Esophagus squamous epithelium (tissue), 5 donors: Measurements from ENCODE around the gene ADAM33. TPM values are rescaled to one million over a fixed set of nuclear protein-coding genes. Genes with fewer than 3 reads are reported as not detected.

Experiments
- DNase-seq: peaks from one replicate; lab custom pipeline; 2025; lab: John Stamatoyannopoulos, UW
- H3K27ac ChIP-seq, 4 donors: fragments of 200-600 bp; sonication (generic); one replicate each; pipeline ENCODE4 v1.5.1; 2016 to 2019; ENCODE audit warnings: mild to moderate bottlenecking in 1 of 4
- H3K27me3 ChIP-seq, 4 donors: fragments of 200-600 bp; sonication (generic); 1 replicate in 3 of 4; 2 replicates in 1 of 4; pipeline versions ENCODE4 v1.5.1 to v1.6.0; 2017 to 2021; ENCODE audit warnings: antibody characterized with exemption in 1 of 4
- H3K36me3 ChIP-seq, 3 donors: fragments of 200-600 bp; sonication (generic); one replicate each; pipeline ENCODE4 v1.5.1; 2016 to 2019
- H3K4me1 ChIP-seq, 3 donors: fragments of 200-600 bp; sonication (generic); one replicate each; pipeline ENCODE4 v1.5.1; 2017 to 2019
- H3K4me3 ChIP-seq, 4 donors: fragments of 200-600 bp; sonication (generic); 1 replicate in 3 of 4; 2 replicates in 1 of 4; pipeline ENCODE4 v1.5.1; 2016 to 2019; ENCODE audit warnings: mild to moderate bottlenecking in 2 of 4, moderate library complexity in 1 of 4
- H3K9me3 ChIP-seq, 3 donors: fragments of 200-600 bp; sonication (generic); one replicate each; pipeline ENCODE4 v1.5.1; 2016 to 2019
- CTCF ChIP-seq, 6 experiments: fragments of 450-650 bp in 4 of 6; fragments of 200-600 bp in 2 of 6; sonication (generic) in 2 of 6; IDR thresholded peaks; one replicate each; pipeline ENCODE4 v1.5.1; 2016 to 2019; ENCODE audit warnings: antibody characterized with exemption in 6 of 6, mild to moderate bottlenecking in 4 of 6, moderate library complexity in 4 of 6
- POLR2A ChIP-seq, 4 donors: fragments of 450-650 bp; IDR thresholded peaks; one replicate each; pipeline ENCODE4 v1.6.1; 2017; ENCODE audit warnings: antibody characterized with exemption in 4 of 4, mild to moderate bottlenecking in 4 of 4, moderate library complexity in 3 of 4
- WGBS, 2 donors: methylation state at CpG; one replicate each; pipeline ENCODE4 v1.1.5; 2018; 5-methylcytosine and 5-hydroxymethylcytosine counted together
- intact Hi-C: fragments of 100-400 bp; cut with DNase I; formaldehyde crosslinking; loops from one replicate; pipeline ENCODE4 v1.15.0; 2022
- total RNA-seq, 4 donors: library from RNA; depleted of rRNA; stranded (reverse); fragments of >200 nt; gene quantifications; one replicate each; pipeline ENCODE4 v1.1.0, GENCODE V29; 2016
- donor health status: DM: yes; HTN: yes; CAD: no.

The ADAM33 gene
- total RNA-seq, 4 donors from 2014 or later: 2.4 to 27.7 (median 6.4) TPM

- WGBS, 2 donors: 56 to 74% methylated on average over 15 to 19 of the region's 19 CpGs
- H3K27me3 ChIP-seq: peaks cover 0 to 67% (median 18%) of the 10 kb centered on the region in 4 donors
Measured at GRCh38 chr20:3663031-3663701, 18.6 kb downstream of the ADAM33 start, which contains the start of gene GFRA4. GFRA4 (minus strand) TSS chr20:3663399; CDS start chr20:3663399, 0 bp downstream.

GRCh38 chr20:3661814-3662665, 19.8 kb downstream of the ADAM33 start:
- H3K27me3 ChIP-seq: peaks cover 0 to 67% (median 18%) of the 10 kb centered on the region in 4 donors

More at GRCh38 chr20:3663031-3663701, 18.6 kb downstream of the ADAM33 start, which contains the start of gene GFRA4:
- H3K36me3 ChIP-seq: no peaks in the 10 kb centered on the region
- no peaks in the 10 kb centered on the region for H3K9me3 ChIP-seq
- H3K4me1 ChIP-seq: peaks cover 0 to 24% (median 10%) of the 10 kb centered on the region in 3 donors
- intact Hi-C loops: no loop called here
- H3K27ac ChIP-seq: no peak within 1 kb of the TSS
- TF ChIP-seq POLR2A (IDR thresholded peaks at IDR 0.05): no peak
- no peak for TF ChIP-seq CTCF (IDR thresholded peaks at IDR 0.05)
- no peak within 1 kb of the TSS for H3K4me3 ChIP-seq
- DNase-seq: no peak

GRCh38 chr20:3661060-3661813, 20.6 kb downstream of the ADAM33 start:
- Histone ChIP-seq H3K9me3 (no peaks in the 10 kb centered on the region), H3K4me1 (peaks cover 0 to 30% (median 10%) of the 10 kb centered on the region in 3 donors), H3K36me3 (no peaks in the 10 kb centered on the region), H3K4me3 (peak overlapping the region in 2 of 4 donors; percentile 35 to 37), H3K27me3 (peaks cover 0 to 63% (median 18%) of the 10 kb centered on the region in 4 donors), H3K27ac (no peak overlapping the region)
- WGBS, 2 donors: 15 to 35% methylated on average over 14 to 26 of the region's 60 CpGs
- intact Hi-C loops: no loop called here
- DNase-seq: no peak
- no peak for TF ChIP-seq POLR2A (IDR thresholded peaks at IDR 0.05)
- TF ChIP-seq CTCF (IDR thresholded peaks at IDR 0.05): no peak

More at GRCh38 chr20:3661814-3662665, 19.8 kb downstream of the ADAM33 start:
- Histone ChIP-seq H3K27ac (no peak overlapping the region), H3K36me3 (no peaks in the 10 kb centered on the region), H3K4me3 (no peak overlapping the region), H3K9me3 (no peaks in the 10 kb centered on the region), H3K4me1 (peaks cover 0 to 29% (median 10%) of the 10 kb centered on the region in 3 donors)
- DNase-seq: no peak
- TF ChIP-seq POLR2A (IDR thresholded peaks at IDR 0.05) (no peak), CTCF (IDR thresholded peaks at IDR 0.05) (no peak)
- intact Hi-C loops: no loop called here
- 55 to 58% methylated on average over 5 of the region's 12 CpGs for WGBS, 2 donors

DNA sequence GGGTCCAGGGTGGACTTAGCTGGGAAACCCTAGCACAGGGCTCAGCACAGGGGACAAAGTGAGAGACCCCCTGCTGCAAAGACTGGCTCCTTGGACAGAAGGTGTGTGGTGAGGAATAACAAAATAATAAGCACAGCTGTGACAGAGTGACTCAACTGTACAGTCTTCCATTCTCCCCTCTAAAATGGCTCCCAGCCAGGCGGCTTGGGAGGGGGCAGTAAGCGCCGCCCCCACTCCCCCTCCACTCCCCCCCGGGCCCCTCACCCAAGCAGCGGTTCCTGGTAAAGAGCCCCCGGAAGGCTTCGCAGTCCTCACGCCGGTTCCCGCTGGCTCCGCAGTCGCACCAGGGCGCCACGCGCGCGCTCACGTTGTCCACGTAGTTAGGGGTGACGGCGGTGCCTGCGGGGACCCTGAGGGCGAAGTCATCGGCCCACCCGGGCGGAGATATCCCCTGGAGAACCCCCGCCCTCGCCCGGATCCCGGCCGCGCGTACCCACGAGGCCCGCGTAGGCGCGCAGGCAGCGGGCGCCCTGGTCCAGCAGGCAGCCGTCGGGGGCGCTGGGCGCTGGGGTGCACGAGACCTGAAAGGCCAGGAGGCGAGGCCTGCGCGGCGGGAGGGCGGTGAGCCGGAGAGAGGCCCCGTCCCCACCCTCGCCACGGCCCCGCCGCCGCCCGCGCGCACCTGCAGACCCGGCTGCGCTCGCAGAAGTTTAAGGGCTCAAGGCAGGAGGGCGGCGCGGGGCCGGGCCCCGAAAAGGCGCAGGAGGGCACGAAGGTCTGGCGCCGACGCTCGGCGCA, 21.3 kb downstream of the ADAM33 start:
- 17% methylated on average over 1 of the region's 75 CpGs; no CpG with 5 or more reads in 1 of the 2 donors for WGBS, 2 donors
- Histone ChIP-seq H3K27me3 (peaks cover 0 to 63% (median 18%) of the 10 kb centered on the region in 4 donors), H3K9me3 (no peaks in the 10 kb centered on the region), H3K27ac (no peak overlapping the region), H3K36me3 (no peaks in the 10 kb centered on the region), H3K4me3 (peak overlapping the region in 2 of 4 donors; percentile 35 to 37), H3K4me1 (peaks cover 0 to 27% (median 10%) of the 10 kb centered on the region in 3 donors)
- intact Hi-C loops: no loop called here
- DNase-seq: no peak
- TF ChIP-seq CTCF (IDR thresholded peaks at IDR 0.05) (no peak), POLR2A (IDR thresholded peaks at IDR 0.05) (no peak)
